A549 (cell line): Measurements from ENCODE around the gene MOB2. TPM values are rescaled to one million over a fixed set of nuclear protein-coding genes. Genes with fewer than 3 reads are reported as not detected.
"Not testable (repeated sequence)": the region's sequence is repeated elsewhere in the genome, so short reads cannot be mapped to it uniquely, and the experiment has no call there.

Source experiments
- ATAC-seq, 2 experiments: fragments of 200-7000 bp in 1 of 2; fragments of >200 bp in 1 of 2; cut with Nextera tagmentation in 1 of 2; cut with Tn5 transposase in 1 of 2; 3 replicates each; pipeline versions ENCODE4 v1.8.0 to v1.9.1; 2018 to 2020; ENCODE audit warnings: mild to moderate bottlenecking in 1 of 2, moderate library complexity in 1 of 2
- CTCF ChIA-PET: fragments of 300-600 bp; sonication (Branson Sonifier 250); formaldehyde crosslinking; extraction: SDS; loops from one replicate; lab custom pipeline; 2021; ENCODE audit warnings: antibody characterized with exemption, inconsistent platforms; lab: Yijun Ruan, JAX
- POLR2A ChIA-PET: fragments of 350-600 bp; formaldehyde crosslinking; extraction: SDS; loops from one replicate; lab custom pipeline; 2021; ENCODE audit warnings: antibody characterized with exemption, inconsistent platforms; lab: Yijun Ruan, JAX
- DNase-seq, 2 experiments: peaks; one replicate each; pipeline versions ENCODE4 v3.0.0 to v3.0.0-alpha.2; 2011 to 2016; ENCODE audit warnings: low read depth in 1 of 2, low spot score in 1 of 2
- FAIRE-seq: peaks from 2 replicates; lab custom pipeline; 2011; peaks lifted over from hg19 to GRCh38; lab: Jason Lieb, UNC
- H3K27ac ChIP-seq, 2 experiments: fragments of >200 bp; sonication (Bioruptor Twin); formaldehyde crosslinking; 3 replicates each; pipeline ENCODE4 v1.5.1; 2016 to 2017
- H3K4me1 ChIP-seq: fragments of >200 bp; sonication (Bioruptor Twin); formaldehyde crosslinking; 3 replicates; pipeline ENCODE4 v1.6.1; 2016
- H3K4me2 ChIP-seq: fragments of >200 bp; sonication (Bioruptor Twin); formaldehyde crosslinking; 3 replicates; pipeline ENCODE4 v1.6.1; 2016
- H3K4me3 ChIP-seq: fragments of >200 bp; sonication (Bioruptor Twin); formaldehyde crosslinking; 3 replicates; pipeline ENCODE4 v1.5.1; 2016
- H3K9me3 ChIP-seq: fragments of >200 bp; sonication (Bioruptor Twin); formaldehyde crosslinking; 3 replicates; pipeline ENCODE4 v1.6.1; 2016
- ATOH8 ChIP-seq: fragments of 250-450 bp; sonication (Bioruptor Pico); IDR thresholded peaks from 2 replicates; pipeline ENCODE4 v1.5.0; 2020; ENCODE audit warnings: low read depth, mild to moderate bottlenecking, moderate library complexity
- CBX2 ChIP-seq: fragments of 200-600 bp; sonication (generic); IDR thresholded peaks from 2 replicates; pipeline ENCODE4 v1.6.1; 2016; ENCODE audit warnings: low read depth, mild to moderate bottlenecking, borderline replicate concordance
- CBX8 ChIP-seq: fragments of 200-600 bp; sonication (generic); IDR thresholded peaks from 2 replicates; pipeline ENCODE4 v1.6.1; 2016
- CHD2 ChIP-seq: fragments of 150-350 bp; IDR thresholded peaks from 2 replicates; pipeline ENCODE4 v1.6.1; 2014; ENCODE audit warnings: low read length; ENCODE audit not compliant: partially characterized antibody
- CTCF ChIP-seq: fragments of >200 bp; sonication (Bioruptor Twin); formaldehyde crosslinking; IDR thresholded peaks from 3 replicates; pipeline ENCODE4 v1.5.1; 2016
- EHF ChIP-seq: fragments of 250-450 bp; sonication (Bioruptor Pico); IDR thresholded peaks from 2 replicates; pipeline ENCODE4 v1.5.0; 2020; ENCODE audit warnings: mild to moderate bottlenecking
- FOSB ChIP-seq: fragments of 250-450 bp; sonication (Bioruptor Pico); IDR thresholded peaks from 2 replicates; pipeline ENCODE4 v1.5.0; 2020; ENCODE audit warnings: mild to moderate bottlenecking, moderate library complexity
- FOXS1 ChIP-seq: fragments of 250-450 bp; sonication (Bioruptor Pico); IDR thresholded peaks from 2 replicates; pipeline ENCODE4 v1.5.0; 2020; ENCODE audit warnings: mild to moderate bottlenecking, moderate library complexity
- HDAC2 ChIP-seq: fragments of 200-600 bp; sonication (generic); IDR thresholded peaks from 2 replicates; pipeline ENCODE4 v1.6.1; 2016
- HOXB13 ChIP-seq: fragments of 250-450 bp; sonication (Bioruptor Pico); IDR thresholded peaks from 2 replicates; pipeline ENCODE4 v1.5.0; 2020; ENCODE audit warnings: low read depth, mild to moderate bottlenecking, moderate library complexity
- KDM1A ChIP-seq: fragments of 200-600 bp; sonication (generic); IDR thresholded peaks from 2 replicates; pipeline ENCODE4 v1.6.1; 2016; ENCODE audit warnings: low read depth, mild to moderate bottlenecking
- KDM5A ChIP-seq: fragments of 200-600 bp; sonication (generic); IDR thresholded peaks from 2 replicates; pipeline ENCODE4 v1.6.1; 2016; ENCODE audit warnings: antibody characterized with exemption, mild to moderate bottlenecking
- NFE2L2 ChIP-seq: fragments of 150-350 bp; conservative IDR thresholded peaks from 2 replicates; pipeline ENCODE4 v1.6.1; 2014; ENCODE audit warnings: low read length
- NPAS2 ChIP-seq: fragments of 250-450 bp; sonication (Bioruptor Pico); IDR thresholded peaks from 2 replicates; pipeline ENCODE4 v1.8.0; 2022; ENCODE audit warnings: mild to moderate bottlenecking, moderate library complexity, borderline replicate concordance
- NR3C1 ChIP-seq: fragments of >200 bp; sonication (Bioruptor Twin); formaldehyde crosslinking; IDR thresholded peaks from 3 replicates; pipeline ENCODE4 v1.6.1; 2017
- POLR2AphosphoS2 ChIP-seq: conservative IDR thresholded peaks from 2 replicates; pipeline ENCODE4 v1.6.1; 2012; ENCODE audit warnings: low read length, improper control_type of control experiment, inconsistent platforms
- RAD21 ChIP-seq, 2 experiments: fragments of >200 bp in 1 of 2; sonication (Bioruptor Twin) in 1 of 2; formaldehyde crosslinking in 1 of 2; IDR thresholded peaks in 1 of 2; conservative IDR thresholded peaks in 1 of 2; 2 replicates in 1 of 2; 3 replicates in 1 of 2; pipeline ENCODE4 v1.6.1; 2012 to 2018; ENCODE audit warnings: inconsistent platforms in 1 of 2
- RNF2 ChIP-seq: fragments of 200-600 bp; sonication (generic); IDR thresholded peaks from 2 replicates; pipeline ENCODE4 v1.6.1; 2016; ENCODE audit warnings: low read depth, mild to moderate bottlenecking, antibody characterized with exemption, moderate library complexity, borderline replicate concordance
- SMC3 ChIP-seq: fragments of >200 bp; sonication (Bioruptor Twin); formaldehyde crosslinking; IDR thresholded peaks from 3 replicates; pipeline ENCODE4 v1.6.1; 2018; ENCODE audit warnings: inconsistent platforms
- TP53 ChIP-seq: fragments of 250-450 bp; sonication (Bioruptor Pico); IDR thresholded peaks from 2 replicates; pipeline ENCODE4 v1.5.0; 2021; ENCODE audit warnings: mild to moderate bottlenecking, moderate library complexity
- USF2 ChIP-seq: fragments of 450-650 bp; IDR thresholded peaks from 2 replicates; pipeline ENCODE4 v1.6.1; 2014; ENCODE audit warnings: antibody characterized with exemption
- ZC3H11A ChIP-seq: fragments of 450-650 bp; IDR thresholded peaks from 2 replicates; pipeline ENCODE4 v1.6.1; 2014; ENCODE audit warnings: antibody characterized with exemption, mild to moderate bottlenecking
- ZNF302 ChIP-seq: fragments of 250-450 bp; sonication (Bioruptor Pico); IDR thresholded peaks from 2 replicates; pipeline ENCODE4 v1.9.0; 2021; ENCODE audit warnings: inconsistent platforms, mild to moderate bottlenecking, moderate library complexity
- WGBS: methylation state at CpG from one replicate; pipeline ENCODE4 v1.1.6; 2017; ENCODE audit errors: missing lambda C conversion rate; 5-methylcytosine and 5-hydroxymethylcytosine counted together
- polyA plus RNA-seq, 4 experiments: library from polyadenylated mRNA; depleted of rRNA in 3 of 4; stranded (reverse); fragments of >200 nt; fragmentation: RNase III in 1 of 4; extraction: RNeasy Plus Mini Kit Qiagen cat#74134 plus additional on column Dnase treatment in 1 of 4; gene quantifications; 2 replicates in 3 of 4; 3 replicates in 1 of 4; pipeline ENCODE4 v1.2.3, GENCODE V29; 2011 to 2017
- TF ChIP-seq, protein P1 (sequence below): fragments of >200 bp; sonication (Bioruptor Twin); formaldehyde crosslinking; IDR thresholded peaks from 3 replicates; pipeline ENCODE4 v1.6.1; 2016

The MOB2 gene
- polyA plus RNA-seq, 2 of the 4 experiments (the other 2 are of a cell fraction), result 25.4 to 38.2 TPM

- WGBS, result 82% methylated on average over 12 of the region's 12 CpGs
- ChIA-PET CTCF (interaction anchor here (0.8 to 1.0 kb wide), 2 partner anchors 35 to 141 kb away, joined by 3 to 4 read pairs; no protein-coding TSS in a partner anchor), POLR2A (no interaction called here)
- H3K9me3 ChIP-seq, result no peaks in the 10 kb centered on the region
- no peak for TF ChIP-seq FOSB (CRISPR knock-in tag)
- TF ChIP-seq NPAS2 (CRISPR knock-in tag), result no peak
- TF ChIP-seq, protein P1, sequence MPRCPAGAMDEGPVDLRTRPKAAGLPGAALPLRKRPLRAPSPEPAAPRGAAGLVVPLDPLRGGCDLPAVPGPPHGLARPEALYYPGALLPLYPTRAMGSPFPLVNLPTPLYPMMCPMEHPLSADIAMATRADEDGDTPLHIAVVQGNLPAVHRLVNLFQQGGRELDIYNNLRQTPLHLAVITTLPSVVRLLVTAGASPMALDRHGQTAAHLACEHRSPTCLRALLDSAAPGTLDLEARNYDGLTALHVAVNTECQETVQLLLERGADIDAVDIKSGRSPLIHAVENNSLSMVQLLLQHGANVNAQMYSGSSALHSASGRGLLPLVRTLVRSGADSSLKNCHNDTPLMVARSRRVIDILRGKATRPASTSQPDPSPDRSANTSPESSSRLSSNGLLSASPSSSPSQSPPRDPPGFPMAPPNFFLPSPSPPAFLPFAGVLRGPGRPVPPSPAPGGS, result no peak
- no peak for TF ChIP-seq SMC3
- no peak for TF ChIP-seq USF2
- DNase-seq (no peak), ATAC-seq (no peak), FAIRE-seq (no peak)
- H3K4me3 ChIP-seq, result no peak overlapping the region
- peaks cover 7% of the 10 kb centered on the region; the same call in 1 of the 3 replicates for H3K4me1 ChIP-seq
- H3K27ac ChIP-seq, result no peak overlapping the region
- no peak overlapping the region for H3K4me2 ChIP-seq
Observed at GRCh38 chr11:1511937-1512496, 25.4 kb upstream of the MOB2 start.

- Histone ChIP-seq H3K4me3 (no peak overlapping the region), H3K27ac (no peak overlapping the region), H3K9me3 (no peaks in the 10 kb centered on the region), H3K4me1 (peaks cover 7% of the 10 kb centered on the region; the same call in 1 of the 3 replicates), H3K4me2 (no peak overlapping the region)
- no peak for DNase-seq
- no peak for TF ChIP-seq POLR2AphosphoS2
- TF ChIP-seq EHF (CRISPR knock-in tag), result no peak
- TF ChIP-seq NR3C1, result no peak
- no peak for TF ChIP-seq KDM5A
- no peak for TF ChIP-seq RAD21 (conservative IDR thresholded peaks at IDR 0.05 in 1 of 2, IDR thresholded peaks at IDR 0.05 in 1 of 2)
- WGBS, result 79% methylated on average over 10 of the region's 11 CpGs
- no peak for FAIRE-seq
- ATAC-seq, result no peak
- CTCF ChIA-PET, result interaction anchor here (1.0 kb wide), 1 partner anchor 36 kb away, joined by 4 read pairs; no protein-coding TSS in a partner anchor
- POLR2A ChIA-PET, result interaction anchor here (1.0 kb wide), 1 partner anchor 8 kb away, joined by 4 read pairs; no protein-coding TSS in a partner anchor
Observed at GRCh38 chr11:1510928-1511327, 24.3 kb upstream of the MOB2 start.

DNA sequence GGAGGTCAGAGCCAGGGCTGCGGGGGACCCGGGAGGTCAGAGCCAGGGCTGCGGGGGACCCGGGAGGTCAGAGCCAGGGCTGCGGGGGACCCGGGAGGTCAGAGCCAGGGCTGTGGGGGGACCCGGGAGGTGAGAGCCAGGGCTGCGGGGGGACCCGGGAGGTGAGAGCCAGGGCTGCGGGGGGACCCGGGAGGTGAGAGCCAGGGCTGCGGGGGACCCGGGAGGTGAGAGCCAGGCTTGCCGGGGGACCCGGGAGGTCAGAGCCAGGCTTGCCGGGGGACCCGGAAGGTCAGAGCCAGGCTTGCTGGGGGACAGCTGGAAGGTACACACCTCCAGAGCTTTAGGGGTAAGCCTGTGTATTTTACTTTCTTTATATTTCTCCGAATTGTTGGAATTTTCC lies 23.8 kb upstream of the MOB2 start:
- CTCF ChIA-PET, DNase-seq, FAIRE-seq, H3K4me1 ChIP-seq, H3K4me2 ChIP-seq, ATAC-seq, H3K4me3 ChIP-seq, H3K9me3 ChIP-seq, POLR2A ChIA-PET, H3K27ac ChIP-seq: not testable (repeated sequence)
- WGBS, result 86% methylated on average over 3 of the region's 18 CpGs

DNA sequence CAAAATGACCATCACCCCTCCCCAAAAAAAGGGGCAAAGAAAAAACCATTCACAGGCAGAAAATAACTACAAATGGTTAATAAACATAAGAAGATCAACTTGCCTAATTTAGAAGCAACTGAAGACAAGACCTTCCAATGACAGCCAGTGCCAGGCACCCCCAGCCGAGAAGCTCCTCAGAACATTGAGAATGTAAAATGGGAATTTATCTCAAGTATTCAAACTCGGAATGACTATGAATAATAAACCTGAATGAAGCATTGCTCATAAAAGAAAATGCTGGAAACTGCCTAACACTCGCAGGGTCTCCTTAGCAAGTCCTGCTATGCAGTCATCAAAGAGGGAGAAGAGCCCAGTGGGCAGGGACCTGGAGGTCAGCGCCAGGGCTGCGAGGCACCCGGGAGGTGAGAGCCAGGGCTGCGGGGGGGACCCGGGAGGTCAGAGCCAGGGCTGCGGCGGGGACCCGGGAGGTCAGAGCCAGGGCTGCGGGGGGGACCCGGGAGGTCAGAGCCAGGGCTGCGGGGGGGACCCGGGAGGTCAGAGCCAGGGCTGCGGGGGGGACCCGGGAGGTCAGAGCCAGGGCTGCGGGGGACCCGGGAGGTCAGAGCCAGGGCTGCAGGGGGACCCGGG lies 23.2 kb upstream of the MOB2 start:
- ChIA-PET POLR2A (no interaction called here), CTCF (no interaction called here)
- ATAC-seq (no peak), DNase-seq (no peak), FAIRE-seq (no peak)
- Histone ChIP-seq H3K4me2 (no peak overlapping the region), H3K27ac (no peak overlapping the region), H3K9me3 (no peaks in the 10 kb centered on the region), H3K4me1 (peaks cover 3% of the 10 kb centered on the region; the same call in 1 of the 3 replicates), H3K4me3 (no peak overlapping the region)
- WGBS, result 83% methylated on average over 11 of the region's 20 CpGs
- no peak for TF ChIP-seq POLR2AphosphoS2
- TF ChIP-seq EHF (CRISPR knock-in tag), result no peak
- TF ChIP-seq HDAC2, result no peak
- TF ChIP-seq RNF2, result no peak
- TF ChIP-seq TP53 (CRISPR knock-in tag), result no peak
- TF ChIP-seq HOXB13, result no peak
- TF ChIP-seq CTCF, result no peak
- TF ChIP-seq NFE2L2, result no peak
- TF ChIP-seq KDM1A, result no peak
- TF ChIP-seq ZNF302, result no peak
- TF ChIP-seq CHD2, result no peak
- TF ChIP-seq CBX2, result no peak
- TF ChIP-seq FOXS1, result no peak
- no peak for TF ChIP-seq CBX8
- TF ChIP-seq KDM5A, result no peak
- no peak for TF ChIP-seq ATOH8
- no peak for TF ChIP-seq ZC3H11A
- no peak for TF ChIP-seq FOSB (CRISPR knock-in tag)
- TF ChIP-seq, all 56 proteins: peak for 0
